ENCODE data around the gene HSD17B8.

Gene HSD17B8

DNA sequence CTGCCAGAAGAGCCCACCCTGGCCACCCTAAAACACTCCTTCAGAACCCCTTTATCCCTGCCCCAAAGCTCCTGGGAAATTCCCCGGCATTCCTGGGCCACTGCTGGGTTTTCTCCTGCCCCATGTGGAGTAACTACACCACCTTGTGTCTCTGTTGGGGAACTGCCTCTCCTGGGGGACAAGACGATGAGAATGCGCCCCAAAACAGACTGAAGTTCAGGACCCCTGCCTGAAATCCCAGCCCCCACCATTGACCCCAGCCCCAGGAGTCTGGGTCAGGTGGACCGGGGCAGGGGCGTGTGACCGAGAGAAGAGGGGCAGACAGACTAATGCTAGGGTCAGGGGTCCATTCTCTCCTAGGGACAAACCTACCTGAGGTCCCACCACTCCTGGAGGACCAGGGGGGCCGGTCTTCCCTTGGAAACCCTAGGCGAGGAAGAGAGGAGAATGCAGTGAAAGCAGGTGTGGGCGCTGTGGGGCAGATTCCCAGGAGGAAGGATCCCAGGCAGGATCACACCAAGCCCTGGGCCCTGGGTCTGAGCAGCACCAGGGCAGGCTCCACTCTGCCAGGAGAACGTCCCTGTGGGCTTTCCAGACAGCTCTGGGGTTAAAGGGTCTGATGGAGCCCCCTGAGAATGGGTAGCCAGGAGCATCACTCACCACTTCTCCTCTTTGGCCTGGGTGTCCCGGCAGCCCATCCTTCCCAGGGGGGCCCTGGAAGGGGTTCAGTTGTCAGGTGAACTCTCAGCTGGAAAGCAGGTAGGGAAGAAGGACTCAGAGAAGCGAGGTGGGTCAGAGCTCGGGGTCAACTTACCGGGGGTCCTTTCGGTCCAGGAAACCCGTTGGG is 31.5 kb upstream of the HSD17B8 start:
- TF ChIP-seq, protein P1, sequence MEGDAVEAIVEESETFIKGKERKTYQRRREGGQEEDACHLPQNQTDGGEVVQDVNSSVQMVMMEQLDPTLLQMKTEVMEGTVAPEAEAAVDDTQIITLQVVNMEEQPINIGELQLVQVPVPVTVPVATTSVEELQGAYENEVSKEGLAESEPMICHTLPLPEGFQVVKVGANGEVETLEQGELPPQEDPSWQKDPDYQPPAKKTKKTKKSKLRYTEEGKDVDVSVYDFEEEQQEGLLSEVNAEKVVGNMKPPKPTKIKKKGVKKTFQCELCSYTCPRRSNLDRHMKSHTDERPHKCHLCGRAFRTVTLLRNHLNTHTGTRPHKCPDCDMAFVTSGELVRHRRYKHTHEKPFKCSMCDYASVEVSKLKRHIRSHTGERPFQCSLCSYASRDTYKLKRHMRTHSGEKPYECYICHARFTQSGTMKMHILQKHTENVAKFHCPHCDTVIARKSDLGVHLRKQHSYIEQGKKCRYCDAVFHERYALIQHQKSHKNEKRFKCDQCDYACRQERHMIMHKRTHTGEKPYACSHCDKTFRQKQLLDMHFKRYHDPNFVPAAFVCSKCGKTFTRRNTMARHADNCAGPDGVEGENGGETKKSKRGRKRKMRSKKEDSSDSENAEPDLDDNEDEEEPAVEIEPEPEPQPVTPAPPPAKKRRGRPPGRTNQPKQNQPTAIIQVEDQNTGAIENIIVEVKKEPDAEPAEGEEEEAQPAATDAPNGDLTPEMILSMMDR (IDR thresholded peaks at IDR 0.05; ENCODE audit: low read depth, low read length): peak; percentile 62
- DNase-seq: peak; percentile 29
- no peaks in the 10 kb centered on the region for H3K9me3 ChIP-seq
- H3K27me3 ChIP-seq: no peaks in the 10 kb centered on the region
- H3K36me3 ChIP-seq: no peaks in the 10 kb centered on the region
- no peak overlapping the region for H3K4me3 ChIP-seq (ENCODE audit: low read depth, low read length)
- peaks cover 3% of the 10 kb centered on the region; the same call in 1 of the 2 replicates for H3K4me1 ChIP-seq

DNA sequence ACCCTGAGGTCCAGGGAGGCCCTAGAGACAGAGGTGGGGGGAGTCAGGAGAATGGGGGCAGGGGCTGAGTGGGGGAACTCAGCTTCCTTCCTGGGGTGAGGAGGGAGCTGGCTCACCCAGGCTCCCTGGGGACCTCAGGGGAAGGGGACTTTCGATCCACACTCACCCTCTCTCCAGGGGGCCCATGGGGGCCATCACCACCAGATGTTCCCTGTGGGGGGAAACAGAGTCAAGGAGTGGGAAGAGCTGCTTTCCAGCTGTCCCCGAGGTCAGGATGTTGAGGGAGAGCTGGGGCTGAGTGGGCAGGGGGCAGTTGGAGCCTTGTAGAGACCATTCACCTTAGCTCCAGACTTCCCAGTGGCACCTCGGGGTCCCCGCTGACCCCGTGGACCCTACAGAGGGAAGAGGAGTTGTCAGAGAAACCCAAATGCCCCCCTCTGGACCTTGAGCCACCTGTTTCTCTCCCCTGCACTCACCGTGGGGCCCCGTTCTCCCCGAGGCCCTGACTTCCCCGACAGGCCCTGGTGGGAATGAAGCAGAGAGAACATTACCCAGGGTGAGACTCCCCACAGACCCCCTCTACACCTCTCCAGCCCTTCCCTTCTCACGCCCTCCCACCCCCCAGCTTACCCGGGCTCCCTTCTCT is 30.8 kb upstream of the HSD17B8 start:
- H3K36me3 ChIP-seq: no peaks in the 10 kb centered on the region
- H3K27me3 ChIP-seq: no peaks in the 10 kb centered on the region
- H3K4me3 ChIP-seq (ENCODE audit: low read depth, low read length): no peak overlapping the region
- H3K4me1 ChIP-seq: peaks cover 3% of the 10 kb centered on the region; the same call in 1 of the 2 replicates
- H3K9me3 ChIP-seq: no peaks in the 10 kb centered on the region
- TF ChIP-seq, protein P1 (IDR thresholded peaks at IDR 0.05; ENCODE audit: low read depth, low read length): no peak
- no peak for DNase-seq

DNA sequence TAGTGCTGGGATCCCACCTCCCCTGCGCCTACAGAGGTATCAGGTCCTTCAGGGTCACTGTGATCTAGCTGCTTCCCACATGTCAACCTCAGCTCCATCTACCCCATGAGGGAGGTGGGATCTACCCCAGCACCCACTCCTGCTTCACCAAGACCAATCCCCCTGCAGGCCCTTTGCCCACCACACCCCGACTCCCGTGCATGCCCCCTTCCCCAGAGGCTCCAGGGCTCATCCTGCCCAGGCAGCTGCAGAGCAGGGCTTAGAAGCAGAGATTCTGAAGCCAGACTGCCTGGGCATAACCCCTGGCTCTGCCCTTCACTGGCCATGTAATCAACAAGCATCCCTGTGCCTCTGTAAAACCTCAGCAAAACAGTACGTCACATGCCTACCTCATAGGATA is 29.7 kb upstream of the HSD17B8 start:
- H3K9me3 ChIP-seq: no peaks in the 10 kb centered on the region
- H3K4me3 ChIP-seq (ENCODE audit: low read depth, low read length): no peak overlapping the region
- no peak for DNase-seq
- H3K4me1 ChIP-seq: peaks cover 3% of the 10 kb centered on the region; the same call in 1 of the 2 replicates
- no peaks in the 10 kb centered on the region for H3K27me3 ChIP-seq
- TF ChIP-seq, protein P1 (IDR thresholded peaks at IDR 0.05; ENCODE audit: low read depth, low read length): no peak
- H3K36me3 ChIP-seq: no peaks in the 10 kb centered on the region

DNA sequence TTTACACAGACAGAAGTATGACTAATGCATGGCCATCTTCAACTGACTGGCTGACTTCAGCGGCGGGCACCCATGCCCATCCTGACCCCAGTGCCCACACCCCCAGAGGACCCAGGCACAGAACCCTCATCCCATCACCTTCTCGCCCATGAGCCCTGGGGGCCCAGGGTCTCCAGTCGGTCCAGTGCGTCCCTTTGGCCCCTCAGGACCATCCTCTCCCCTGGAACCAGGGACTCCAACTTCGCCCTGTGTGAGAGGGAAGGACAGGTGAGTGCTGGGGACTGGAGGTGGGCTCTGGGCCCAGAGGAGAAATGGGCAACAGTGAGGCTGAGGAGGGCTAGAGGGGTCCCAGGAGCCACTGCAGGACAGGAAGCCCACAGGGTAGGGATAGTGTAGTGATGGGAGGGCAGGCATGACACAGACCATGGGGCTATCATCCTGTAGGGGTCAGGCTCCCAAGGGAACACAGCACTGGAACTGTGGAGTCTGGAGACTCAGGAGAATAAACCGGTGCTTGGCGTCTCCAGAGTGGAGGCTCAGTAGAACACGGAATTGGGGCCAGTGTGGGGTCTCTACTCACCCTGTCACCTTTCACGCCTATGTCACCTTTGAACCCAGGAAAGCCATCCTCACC is 28.9 kb upstream of the HSD17B8 start:
- no peak for DNase-seq
- Histone ChIP-seq H3K9me3 (no peaks in the 10 kb centered on the region), H3K4me1 (no peaks in the 10 kb centered on the region), H3K27me3 (no peaks in the 10 kb centered on the region), H3K36me3 (no peaks in the 10 kb centered on the region), H3K4me3 (ENCODE audit: low read depth, low read length) (no peak overlapping the region)
- TF ChIP-seq, protein P1 (IDR thresholded peaks at IDR 0.05; ENCODE audit: low read depth, low read length): peak; percentile 28

DNA sequence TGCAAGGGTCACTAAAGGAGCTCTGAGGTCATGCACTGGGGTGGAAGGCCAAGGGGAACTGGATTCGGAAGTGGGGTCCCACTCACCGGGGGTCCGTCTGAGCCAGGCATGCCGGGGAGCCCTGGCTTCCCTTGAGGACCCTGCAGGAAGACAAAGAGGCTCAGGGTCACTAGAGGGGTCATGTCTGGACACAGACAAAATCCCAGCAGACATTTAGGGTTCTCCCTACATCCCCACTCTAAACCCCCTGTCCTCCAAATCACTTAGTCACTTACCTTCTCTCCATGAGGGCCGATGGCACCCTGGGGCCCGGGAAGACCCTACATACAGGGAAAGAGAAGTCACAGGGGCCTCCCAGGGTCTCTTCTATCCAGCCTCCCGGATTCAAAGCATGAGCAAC is 27.5 kb upstream of the HSD17B8 start:
- TF ChIP-seq, protein P1 (IDR thresholded peaks at IDR 0.05; ENCODE audit: low read depth, low read length): no peak
- Histone ChIP-seq H3K4me1 (no peaks in the 10 kb centered on the region), H3K4me3 (ENCODE audit: low read depth, low read length) (no peak overlapping the region), H3K9me3 (no peaks in the 10 kb centered on the region), H3K27me3 (no peaks in the 10 kb centered on the region), H3K36me3 (no peaks in the 10 kb centered on the region)
- DNase-seq: no peak
